HepG2 (cell line): ENCODE measurements around the gene RAB3D. TPM values are rescaled to one million over a fixed set of nuclear protein-coding genes. Genes with fewer than 3 reads are reported as not detected.

ENCODE experiments used
- BCL6 ChIP-seq: IDR thresholded peaks from 2 replicates; pipeline ENCODE4 v1.6.1; 2016; ENCODE audit warnings: missing genetic modification reagents, missing compliant biosample characterization
- CEBPB ChIP-seq: IDR thresholded peaks from 2 replicates; pipeline ENCODE4 v1.6.1; 2011; ENCODE audit warnings: low read depth, low read length, improper control_type of control experiment, borderline replicate concordance
- EP300 ChIP-seq, 3 experiments: sonication (generic) in 1 of 3; formaldehyde crosslinking in 1 of 3; IDR thresholded peaks; 2 replicates each; pipeline versions ENCODE4 v1.5.1 to v1.6.1; 2011 to 2020; ENCODE audit warnings: low read depth in 2 of 3, low read length in 2 of 3, borderline replicate concordance in 1 of 3, improper control_type of control experiment in 1 of 3, mild to moderate bottlenecking in 1 of 3, missing genetic modification reagents in 1 of 3, moderate library complexity in 1 of 3
- ETS1 ChIP-seq: sonication (generic); formaldehyde crosslinking; IDR thresholded peaks from 2 replicates; pipeline ENCODE4 v1.4.0; 2020; ENCODE audit warnings: missing genetic modification reagents
- FOXA3 ChIP-seq: IDR thresholded peaks from 2 replicates; pipeline ENCODE4 v1.6.1; 2016; ENCODE audit warnings: missing genetic modification reagents, missing compliant biosample characterization
- GATAD2A ChIP-seq: IDR thresholded peaks from 2 replicates; pipeline ENCODE4 v1.6.1; 2016
- HNF4A ChIP-seq: sonication (generic); formaldehyde crosslinking; IDR thresholded peaks from 2 replicates; pipeline ENCODE4 v1.4.0; 2020; ENCODE audit warnings: missing genetic modification reagents
- HNRNPUL1 ChIP-seq: fragments of 200-400 bp; formaldehyde crosslinking; IDR thresholded peaks from 2 replicates; pipeline ENCODE4 v1.6.1; 2017; ENCODE audit warnings: low read depth, mild to moderate bottlenecking, low read length, moderate library complexity
- KAT2B ChIP-seq: fragments of 150-350 bp; IDR thresholded peaks from 2 replicates; pipeline ENCODE4 v1.6.1; 2014; ENCODE audit warnings: low read depth, low read length, borderline replicate concordance
- NR2F6 ChIP-seq, 2 experiments: IDR thresholded peaks; 2 replicates each; pipeline ENCODE4 v1.6.1; 2016; ENCODE audit warnings: antibody characterized with exemption in 1 of 2, mild to moderate bottlenecking in 1 of 2
- PCBP2 ChIP-seq: fragments of 200-400 bp; formaldehyde crosslinking; optimal IDR thresholded peaks from 2 replicates; pipeline ENCODE3; 2018; ENCODE audit warnings: low read length, low read depth; ENCODE audit not compliant: poor library complexity, severe bottlenecking
- PLSCR1 ChIP-seq: sonication (generic); formaldehyde crosslinking; IDR thresholded peaks from 2 replicates; pipeline ENCODE4 v1.5.0; 2020; ENCODE audit warnings: missing genetic modification reagents, mild to moderate bottlenecking, borderline replicate concordance
- SAP130 ChIP-seq: IDR thresholded peaks from 2 replicates; pipeline ENCODE4 v1.6.1; 2016; ENCODE audit warnings: low read depth
- SNAI1 ChIP-seq: sonication (generic); formaldehyde crosslinking; IDR thresholded peaks from 2 replicates; pipeline ENCODE4 v1.5.0; 2020; ENCODE audit warnings: mild to moderate bottlenecking, missing genetic modification reagents, borderline replicate concordance
- SOX5 ChIP-seq: IDR thresholded peaks from 2 replicates; pipeline ENCODE4 v1.6.1; 2016; ENCODE audit warnings: borderline replicate concordance
- SOX6 ChIP-seq, 2 experiments: fragments of 450-650 bp in 1 of 2; sonication (generic) in 1 of 2; formaldehyde crosslinking in 1 of 2; IDR thresholded peaks; 2 replicates each; pipeline versions ENCODE4 v1.4.0 to v1.6.1; 2017 to 2020; ENCODE audit warnings: antibody characterized with exemption in 1 of 2, mild to moderate bottlenecking in 1 of 2, missing genetic modification reagents in 1 of 2
- SP140L ChIP-seq: sonication (generic); formaldehyde crosslinking; IDR thresholded peaks from 2 replicates; pipeline ENCODE4 v1.4.0; 2020; ENCODE audit warnings: missing genetic modification reagents, borderline replicate concordance
- TCF12 ChIP-seq, 2 experiments: fragments of 450-650 bp in 1 of 2; sonication (generic) in 1 of 2; formaldehyde crosslinking in 1 of 2; IDR thresholded peaks; 2 replicates each; pipeline versions ENCODE4 v1.6.1 to v1.8.0; 2017 to 2022; ENCODE audit warnings: antibody characterized with exemption in 1 of 2, mild to moderate bottlenecking in 1 of 2, missing genetic modification reagents in 1 of 2, moderate library complexity in 1 of 2
- ZC3H4 ChIP-seq: sonication (generic); formaldehyde crosslinking; IDR thresholded peaks from 2 replicates; pipeline ENCODE4 v1.4.0; 2020; ENCODE audit warnings: missing genetic modification reagents, borderline replicate concordance
- ZFYVE20 ChIP-seq: sonication (generic); formaldehyde crosslinking; IDR thresholded peaks from 2 replicates; pipeline ENCODE4 v1.8.0; 2023; ENCODE audit warnings: low read depth, mild to moderate bottlenecking, moderate library complexity, missing genetic modification reagents, borderline replicate concordance
- ZNF224 ChIP-seq: sonication (generic); formaldehyde crosslinking; IDR thresholded peaks from 2 replicates; pipeline ENCODE4 v1.5.0; 2020; ENCODE audit warnings: mild to moderate bottlenecking, missing genetic modification reagents
- ZNF432 ChIP-seq: sonication (generic); formaldehyde crosslinking; IDR thresholded peaks from 2 replicates; pipeline ENCODE4 v1.5.0; 2020; ENCODE audit warnings: missing genetic modification reagents, mild to moderate bottlenecking, borderline replicate concordance
- ZNF530 ChIP-seq: sonication (generic); formaldehyde crosslinking; IDR thresholded peaks from 2 replicates; pipeline ENCODE4 v1.5.0; 2020; ENCODE audit warnings: low read depth, mild to moderate bottlenecking, missing genetic modification reagents
- ZNF564 ChIP-seq: sonication (generic); formaldehyde crosslinking; IDR thresholded peaks from 2 replicates; pipeline ENCODE4 v1.8.1; 2023; ENCODE audit warnings: mild to moderate bottlenecking, missing genetic modification reagents
- ZNF607 ChIP-seq: sonication (generic); formaldehyde crosslinking; IDR thresholded peaks from 2 replicates; pipeline ENCODE4 v1.5.1; 2020; ENCODE audit warnings: missing genetic modification reagents, mild to moderate bottlenecking, borderline replicate concordance
- ZNF7 ChIP-seq: IDR thresholded peaks from 2 replicates; pipeline ENCODE4 v1.6.1; 2016; ENCODE audit warnings: missing biosample characterization, missing genetic modification reagents
- ZNF775 ChIP-seq: sonication (generic); formaldehyde crosslinking; IDR thresholded peaks from 2 replicates; pipeline ENCODE4 v1.4.0; 2020; ENCODE audit warnings: missing genetic modification reagents, mild to moderate bottlenecking, moderate library complexity, borderline replicate concordance
- polyA plus RNA-seq, 8 experiments: library from polyadenylated mRNA; depleted of rRNA in 3 of 8; stranded (reverse) in 7 of 8; unstranded in 1 of 8; fragments of >200 nt; fragmentation: Illumina TruSeq in 4 of 8; extraction: Trizol in 4 of 8; gene quantifications; 2 replicates each; pipeline versions ENCODE4 v1.2.1 to v1.2.3, GENCODE V29; 2011 to 2016; ENCODE audit warnings: low read depth in 4 of 8, missing spikeins in 1 of 8, mixed read lengths in 1 of 8; ENCODE audit not compliant: insufficient read depth in 1 of 8
- total RNA-seq, 5 experiments: library from RNA; depleted of rRNA; stranded (reverse); fragments of >200 nt; fragmentation: Illumina TruSeq; extraction: Trizol; gene quantifications; 2 replicates each; pipeline ENCODE4 v1.2.3, GENCODE V29; 2016; ENCODE audit warnings: low read depth in 1 of 5

RAB3D gene
- total and polyA plus RNA-seq, 2 of the 13 experiments (the other 11 are each of a cell fraction or from before 2014, with no cell fraction given), result 2.0 to 16.1 TPM

DNA sequence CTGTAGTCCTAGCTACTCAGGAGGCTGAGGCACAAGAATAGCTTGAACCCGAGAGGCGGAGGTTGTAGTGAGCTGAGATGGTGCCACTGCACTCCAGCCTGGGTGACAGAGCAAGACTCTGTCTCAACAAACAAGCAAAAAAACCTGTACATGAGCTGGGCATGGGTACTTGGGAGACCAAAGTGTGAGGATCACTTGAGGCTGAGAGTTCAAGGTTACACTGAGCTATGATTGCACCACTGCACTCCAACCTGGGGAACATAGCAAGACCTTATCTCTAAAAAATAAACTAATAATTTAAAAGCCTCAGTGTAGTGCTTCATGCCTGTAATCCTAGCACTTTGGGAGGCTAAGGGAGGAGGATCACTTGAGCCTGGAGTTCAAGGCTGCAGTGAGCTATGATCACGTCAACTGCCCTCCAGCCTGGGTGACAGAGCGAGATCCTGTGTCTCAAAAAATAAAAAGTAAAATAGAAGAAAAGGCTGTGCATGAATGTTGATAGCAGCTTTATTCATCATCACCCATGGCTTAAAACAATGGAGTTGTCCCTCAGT is 64.8 kb downstream of the RAB3D start (continued):
- TF ChIP-seq SAP130 (CRISPR knock-in tag) (0 out of 2 replicates have a peak, but pooled peaks have one; percentile 10), ZNF7 (no peak), ZNF775 (CRISPR knock-in tag) (no peak), GATAD2A (peak; percentile 53), SP140L (CRISPR knock-in tag) (no peak), ZC3H4 (CRISPR knock-in tag) (no peak), ZNF530 (CRISPR knock-in tag) (no peak), ZNF607 (CRISPR knock-in tag) (no peak), ZNF564 (CRISPR knock-in tag) (no peak), SOX5 (CRISPR knock-in tag) (0 out of 2 replicates have a peak, but pooled peaks have one; percentile 34), TCF12 (IDR thresholded peaks at IDR 0.05) (no peak), TCF12 (CRISPR knock-in tag; IDR thresholded peaks at IDR 0.05) (0 out of 2 replicates have a peak, but pooled peaks have one; percentile 18), CEBPB (peak; percentile 57; the same call in 1 of the 2 replicates), KAT2B (no peak), SNAI1 (CRISPR knock-in tag) (no peak), FOXA3 (CRISPR knock-in tag) (peak; percentile 39; the same call in 1 of the 2 replicates), ZNF224 (CRISPR knock-in tag) (no peak), ZNF432 (CRISPR knock-in tag) (no peak), PCBP2 (no peak), HNF4A (CRISPR knock-in tag) (peak; percentile 88), ETS1 (CRISPR knock-in tag) (no peak), EP300 (IDR thresholded peaks at IDR 0.05; ENCODE audit: low read depth in 2 of 2, low read length in 2 of 2) (peak in 1 of 2 experiments; percentile 39; a peak in 1 of 4 replicates), EP300 (CRISPR knock-in tag; IDR thresholded peaks at IDR 0.05; ENCODE audit: borderline replicate concordance) (no peak; the same call in 1 of the 2 replicates), NR2F6 (IDR thresholded peaks at IDR 0.05) (0 out of 2 replicates have a peak, but pooled peaks have one; percentile 17), NR2F6 (CRISPR knock-in tag; IDR thresholded peaks at IDR 0.05) (peak; percentile 36; the same call in 1 of the 2 replicates), BCL6 (peak; percentile 54; the same call in 1 of the 2 replicates), HNRNPUL1 (no peak), ZFYVE20 (CRISPR knock-in tag) (no peak), SOX6 (IDR thresholded peaks at IDR 0.05) (no peak), SOX6 (CRISPR knock-in tag; IDR thresholded peaks at IDR 0.05) (peak; percentile 56), PLSCR1 (CRISPR knock-in tag) (no peak)
